ENCODE measurements around the gene CCDC74B.

DNA sequence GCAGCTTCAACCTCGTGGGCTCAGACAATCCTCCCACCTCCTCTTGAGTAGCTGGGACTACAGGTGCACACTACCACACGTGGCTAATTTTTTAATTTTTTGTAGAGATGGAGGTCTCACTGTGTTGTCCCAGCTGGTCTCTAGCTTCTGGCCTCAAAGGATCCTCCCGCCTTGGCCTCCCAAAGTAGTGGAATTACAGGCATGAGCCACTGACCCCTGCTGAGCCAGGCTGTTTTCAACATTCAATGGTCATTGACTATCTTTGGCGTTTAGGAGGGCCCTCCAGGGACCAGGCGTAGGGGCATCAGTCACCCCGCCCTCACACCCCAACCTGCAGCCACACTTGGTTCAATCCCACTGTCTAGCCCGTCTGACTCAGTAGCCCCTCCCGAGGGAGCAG lies 42.4 kb upstream of the CCDC74B start:
- no peak for TF ChIP-seq POLR2AphosphoS5 (IDR thresholded peaks at IDR 0.05; ENCODE audit: low read depth, low read length)
- no peak for TF ChIP-seq SIN3A (conservative IDR thresholded peaks at IDR 0.05 in 1 of 2, IDR thresholded peaks at IDR 0.05 in 1 of 2; ENCODE audit: low read depth in 1 of 2, low read length in 2 of 2)
- no peak for TF ChIP-seq SRF (IDR thresholded peaks at IDR 0.05; ENCODE audit: low read depth, low read length)
- TF ChIP-seq CBX5 (IDR thresholded peaks at IDR 0.05; ENCODE audit: low read depth, low read length) = no peak
- TF ChIP-seq, protein P1, sequence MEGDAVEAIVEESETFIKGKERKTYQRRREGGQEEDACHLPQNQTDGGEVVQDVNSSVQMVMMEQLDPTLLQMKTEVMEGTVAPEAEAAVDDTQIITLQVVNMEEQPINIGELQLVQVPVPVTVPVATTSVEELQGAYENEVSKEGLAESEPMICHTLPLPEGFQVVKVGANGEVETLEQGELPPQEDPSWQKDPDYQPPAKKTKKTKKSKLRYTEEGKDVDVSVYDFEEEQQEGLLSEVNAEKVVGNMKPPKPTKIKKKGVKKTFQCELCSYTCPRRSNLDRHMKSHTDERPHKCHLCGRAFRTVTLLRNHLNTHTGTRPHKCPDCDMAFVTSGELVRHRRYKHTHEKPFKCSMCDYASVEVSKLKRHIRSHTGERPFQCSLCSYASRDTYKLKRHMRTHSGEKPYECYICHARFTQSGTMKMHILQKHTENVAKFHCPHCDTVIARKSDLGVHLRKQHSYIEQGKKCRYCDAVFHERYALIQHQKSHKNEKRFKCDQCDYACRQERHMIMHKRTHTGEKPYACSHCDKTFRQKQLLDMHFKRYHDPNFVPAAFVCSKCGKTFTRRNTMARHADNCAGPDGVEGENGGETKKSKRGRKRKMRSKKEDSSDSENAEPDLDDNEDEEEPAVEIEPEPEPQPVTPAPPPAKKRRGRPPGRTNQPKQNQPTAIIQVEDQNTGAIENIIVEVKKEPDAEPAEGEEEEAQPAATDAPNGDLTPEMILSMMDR (IDR thresholded peaks at IDR 0.05; ENCODE audit: control extremely low read depth in 1 of 3, insufficient read depth in 1 of 3, low read depth in 1 of 3, low read length in 3 of 3) = no peak

Data from H1 (cell line).